DMS153 (cell line): ENCODE measurements around the gene EFNB2.

ENCODE experiments used
- DNase-seq: peaks from one replicate; lab custom pipeline; 2025; lab: John Stamatoyannopoulos, UW

The EFNB2 gene

GRCh38 chr13:106484084-106484483 is 51.4 kb downstream of the EFNB2 start:
- DNase-seq, result no peak

GRCh38 chr13:106481919-106482318 is 53.5 kb downstream of the EFNB2 start:
- no peak for DNase-seq

GRCh38 chr13:106480351-106480910 is 55.0 kb downstream of the EFNB2 start:
- DNase-seq, result no peak

- DNase-seq, result no peak
Measured at GRCh38 chr13:106479929-106480328, 55.5 kb downstream of the EFNB2 start.

GRCh38 chr13:106478116-106478515 is 57.3 kb downstream of the EFNB2 start:
- DNase-seq, result no peak

GRCh38 chr13:106477303-106477702 is 58.2 kb downstream of the EFNB2 start:
- peak; percentile 57 for DNase-seq

- DNase-seq, result no peak
Measured at GRCh38 chr13:106475852-106476251, 59.6 kb downstream of the EFNB2 start.

GRCh38 chr13:106474912-106475311 is 60.5 kb downstream of the EFNB2 start:
- DNase-seq, result no peak

- no peak for DNase-seq
Measured at GRCh38 chr13:106473154-106473553, 62.3 kb downstream of the EFNB2 start.

- no peak for DNase-seq
Measured at GRCh38 chr13:106472621-106473020, 62.8 kb downstream of the EFNB2 start.

GRCh38 chr13:106471957-106472543 is 63.4 kb downstream of the EFNB2 start:
- DNase-seq, result peak; percentile 13

- DNase-seq, result no peak
Measured at GRCh38 chr13:106470576-106470975, 64.9 kb downstream of the EFNB2 start.

- DNase-seq, result no peak
Measured at GRCh38 chr13:106468744-106469590, 66.5 kb downstream of the EFNB2 start.

- no peak for DNase-seq
Measured at GRCh38 chr13:106468207-106468606, 67.3 kb downstream of the EFNB2 start.

GRCh38 chr13:106467427-106468122 is 67.9 kb downstream of the EFNB2 start:
- no peak for DNase-seq

GRCh38 chr13:106466691-106467426 is 68.6 kb downstream of the EFNB2 start:
- DNase-seq, result no peak

- no peak for DNase-seq
Measured at GRCh38 chr13:106464076-106464475, 71.4 kb downstream of the EFNB2 start.

- no peak for DNase-seq
Measured at GRCh38 chr13:106462710-106463109, 72.8 kb downstream of the EFNB2 start.

GRCh38 chr13:106455777-106456176 is 79.7 kb downstream of the EFNB2 start:
- DNase-seq, result no peak

GRCh38 chr13:106455190-106455589 is 80.3 kb downstream of the EFNB2 start:
- no peak for DNase-seq

GRCh38 chr13:106453101-106453500 is 82.4 kb downstream of the EFNB2 start:
- DNase-seq, result no peak

GRCh38 chr13:106450991-106451390 is 84.5 kb downstream of the EFNB2 start:
- DNase-seq, result no peak
